ENCODE results near the gene THAP5. TPM values are rescaled to one million over a fixed set of nuclear protein-coding genes. Genes with fewer than 3 reads are reported as not detected.

The THAP5 gene
- polyA plus RNA-seq, 1 donor, result 17.4 TPM

DNA sequence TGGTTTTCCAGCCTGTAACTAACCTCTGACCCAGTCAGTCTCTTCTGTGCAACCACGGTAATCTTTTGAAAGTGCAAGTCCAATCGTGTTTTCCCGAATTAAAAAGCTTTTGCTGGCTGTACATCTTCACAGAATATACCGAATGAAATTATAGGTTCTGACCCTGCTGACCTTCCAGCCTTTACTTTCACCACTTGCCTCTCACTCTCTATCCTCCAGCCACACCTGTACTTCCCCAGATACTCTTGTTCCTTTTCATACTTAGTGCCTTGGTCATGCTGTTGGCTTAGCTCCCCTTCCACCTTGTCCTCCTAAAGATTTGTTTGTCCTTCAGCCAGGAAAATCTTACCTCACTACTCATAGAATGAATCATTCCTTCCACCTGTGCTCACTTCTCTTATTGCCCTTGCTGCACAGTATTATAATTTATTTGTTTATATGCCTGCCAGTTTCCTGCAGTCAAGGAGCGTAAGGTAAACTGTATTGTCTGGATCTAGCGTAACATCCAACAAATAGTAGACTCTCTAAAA, 41.3 kb downstream of the THAP5 start:
- no peak for DNase-seq

DNA sequence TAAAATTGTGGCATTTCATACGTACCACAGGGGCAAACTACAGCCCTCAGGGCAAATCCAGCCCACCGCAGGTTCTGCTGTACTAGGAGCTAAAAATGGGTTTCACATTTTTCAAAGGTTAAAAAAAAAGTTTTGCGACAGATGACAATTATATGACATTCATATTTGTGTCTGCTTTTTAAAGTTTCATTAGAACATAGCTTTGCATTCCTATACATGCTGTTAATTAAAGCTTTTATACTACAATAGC, 42.8 kb downstream of the THAP5 start:
- no peak for DNase-seq

DNA sequence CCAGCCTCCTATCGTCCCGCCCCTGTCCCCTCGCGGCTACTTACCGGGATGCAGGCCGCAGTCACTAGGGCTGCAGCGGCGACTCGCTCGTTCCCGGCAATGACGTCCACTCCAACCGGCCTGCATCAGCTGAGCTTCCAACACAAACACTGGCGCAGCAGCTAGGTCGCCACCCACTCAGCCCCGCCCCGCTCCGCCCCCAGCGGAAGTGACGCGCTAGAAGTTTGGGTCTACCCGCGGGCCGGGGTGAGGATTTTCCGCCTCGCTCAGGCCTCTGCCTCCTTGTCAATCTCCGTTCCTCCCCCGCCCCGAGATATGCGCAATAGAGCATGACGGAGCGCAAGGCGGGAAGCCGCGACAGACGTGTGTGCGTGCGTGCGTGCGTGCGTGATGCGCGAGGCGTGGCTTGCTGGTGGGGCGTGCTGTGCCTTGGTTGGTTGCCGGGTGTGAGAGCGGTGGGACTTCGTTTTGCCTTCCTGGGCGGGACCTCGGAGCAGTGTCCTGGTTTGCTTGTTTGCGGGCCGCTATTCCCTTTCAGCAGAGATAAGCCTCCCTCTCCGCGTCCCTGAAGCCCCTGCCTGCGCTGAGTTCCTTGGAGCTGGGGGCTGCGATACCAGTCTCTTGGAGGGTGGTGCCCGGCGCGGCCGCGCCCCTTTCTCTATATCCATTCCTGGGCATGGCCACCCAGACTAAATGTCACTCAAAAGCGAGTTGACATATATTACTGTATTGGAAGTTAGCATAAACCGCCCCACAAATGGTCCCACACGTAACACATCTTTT, 43.3 kb downstream of the THAP5 start, which contains the start of gene PNPLA8:
PNPLA8 (minus strand) TSS at position 151 of the 783 bp plus-strand sequence. CDS start 10,644 bp downstream, outside the sequence.
- DNase-seq, result peak; percentile 100

DNA sequence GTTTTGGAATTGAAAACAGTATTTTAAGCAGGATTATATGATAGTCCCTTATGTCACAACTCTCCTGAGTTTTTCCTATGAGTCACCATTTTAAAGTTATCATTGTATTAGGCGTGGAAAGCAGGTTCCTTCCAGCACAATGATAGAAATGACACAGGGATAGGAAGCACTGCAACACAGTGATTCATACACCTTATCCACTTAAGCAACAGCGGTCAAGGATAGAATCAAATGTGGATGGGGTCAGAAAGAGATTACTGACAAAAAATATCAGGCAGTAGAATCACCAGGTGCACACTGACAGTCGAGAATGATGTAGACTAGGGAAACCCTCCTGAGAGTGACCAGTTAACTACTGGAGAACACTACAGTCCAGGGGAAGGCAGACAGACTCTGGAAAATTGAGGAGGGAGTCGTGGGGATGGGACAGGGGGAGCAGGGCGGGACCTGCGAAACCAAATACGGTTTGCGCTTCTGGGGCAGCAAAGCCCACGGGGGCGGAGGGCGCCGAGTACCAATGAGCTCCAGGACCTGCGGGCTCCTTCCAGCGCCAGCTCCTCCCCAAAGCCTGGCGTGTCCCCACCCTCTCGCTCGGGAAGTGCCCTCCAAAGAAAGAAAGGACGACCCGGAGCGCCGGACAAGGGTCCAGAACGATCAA, 44.0 kb downstream of the THAP5 start:
- DNase-seq, result peak; percentile 85

DNA sequence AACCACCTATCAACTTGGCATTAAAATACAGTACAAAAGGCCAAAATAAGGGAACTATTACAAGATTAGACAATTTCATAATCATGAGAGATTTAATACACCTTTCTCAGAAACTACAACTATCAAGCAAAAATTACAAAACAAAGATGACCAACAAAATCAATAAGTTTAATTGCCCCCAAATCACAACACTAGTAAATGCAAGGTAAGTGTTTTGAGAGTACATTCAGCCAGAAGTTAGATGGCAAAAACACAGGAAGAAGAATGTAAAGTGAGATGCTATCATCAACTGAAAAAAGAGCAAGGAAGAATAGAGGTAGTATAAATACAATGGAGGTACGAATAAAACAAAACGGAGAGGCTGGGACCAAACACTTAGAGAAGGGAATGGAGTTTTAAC, 46.7 kb downstream of the THAP5 start:
- DNase-seq, result no peak

DNA sequence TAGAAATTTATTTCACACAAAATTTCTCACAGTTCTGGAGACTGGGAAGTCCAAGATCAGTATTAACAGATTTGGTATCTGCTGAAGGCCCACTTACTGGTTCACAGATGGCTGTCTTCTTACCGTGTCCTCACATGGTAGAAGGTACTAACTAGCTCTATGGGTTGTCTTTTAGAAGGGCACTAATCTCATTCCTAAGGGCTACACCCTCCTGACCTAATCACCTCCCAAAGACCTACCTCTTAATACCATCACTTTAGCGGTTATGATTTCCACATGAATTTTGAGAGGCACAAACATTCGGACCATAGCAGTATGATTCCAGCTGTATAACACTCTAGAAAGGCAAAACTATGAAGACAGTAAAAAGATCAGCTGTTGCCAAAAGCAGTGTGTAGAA, 51.6 kb downstream of the THAP5 start:
- no peak for DNase-seq

DNA sequence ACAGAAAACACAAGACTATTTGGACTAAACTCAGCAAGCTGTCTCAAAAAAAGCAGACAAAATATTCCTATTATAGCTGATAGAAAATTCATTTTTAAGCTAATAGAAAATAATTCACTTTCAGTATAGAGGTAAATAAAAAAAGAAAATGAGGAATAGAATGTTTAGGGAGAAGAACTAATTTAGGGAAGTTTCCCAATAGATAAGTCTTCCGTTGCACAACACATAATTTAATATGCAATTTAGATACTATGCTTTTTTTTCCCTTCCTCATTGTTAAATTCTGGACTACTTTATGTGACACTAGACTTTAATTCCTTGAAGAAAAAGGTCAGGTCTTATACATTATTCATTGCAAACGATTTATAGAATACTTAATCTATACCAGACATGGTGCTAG, 53.9 kb downstream of the THAP5 start:
- no peak for DNase-seq

DNA sequence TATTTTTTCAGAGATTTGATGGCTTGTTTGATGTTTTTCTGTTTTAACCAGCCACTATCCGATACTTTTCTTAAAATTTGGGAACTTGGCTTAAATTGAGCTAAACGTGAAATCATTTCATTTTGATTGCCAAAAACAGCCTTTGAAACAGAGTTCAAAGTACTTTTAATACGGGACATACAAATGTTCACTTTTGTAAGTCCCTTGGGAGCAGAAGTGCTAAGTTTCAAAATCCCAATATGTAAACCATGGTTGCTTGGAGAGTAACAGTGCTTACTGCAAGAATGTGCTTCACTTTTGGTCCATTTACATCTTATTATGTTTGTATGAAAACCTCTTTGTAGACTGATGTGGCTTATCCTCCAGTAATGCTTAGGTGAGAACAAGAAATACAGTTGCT, 54.5 kb downstream of the THAP5 start:
- no peak for DNase-seq

Other genes starting within 250 kb of the THAP5 start
- gene NRCAM, start 113.3 kb downstream of the THAP5 start, polyA plus RNA-seq (ENCODE audit: insufficient read length), result 35.1 TPM
- gene PNPLA8, start 43.6 kb downstream of the THAP5 start, polyA plus RNA-seq (ENCODE audit: insufficient read length), result 22.3 TPM
- 13.6 TPM for gene DNAJB9, start 168 bp upstream of the THAP5 start, polyA plus RNA-seq (ENCODE audit: insufficient read length)